ENCODE results near the gene ADGRL3. TPM values are rescaled to one million over a fixed set of nuclear protein-coding genes. Genes with fewer than 3 reads are reported as not detected.
"Not testable (repeated sequence)": the region's sequence is repeated elsewhere in the genome, so short reads cannot be mapped to it uniquely, and the experiment has no call there.

The ADGRL3 gene
- total RNA-seq, 4 donors from 2014 or later = 2.2 to 10.0 (median 4.6) TPM

- Histone ChIP-seq H3K27ac (no peak overlapping the region), H3K4me3 (no peak overlapping the region), H3K4me1 (no peaks in the 10 kb centered on the region), H3K9me3 (peaks cover 0 to 5% of the 10 kb centered on the region in 2 donors), H3K36me3 (no peaks in the 10 kb centered on the region), H3K27me3 (no peaks in the 10 kb centered on the region)
- TF ChIP-seq POLR2A (IDR thresholded peaks at IDR 0.05) (no peak), EP300 (IDR thresholded peaks at IDR 0.05; ENCODE audit: low read depth) (no peak), CTCF (IDR thresholded peaks at IDR 0.05) (no peak), POLR2AphosphoS5 (IDR thresholded peaks at IDR 0.05) (no peak)
- intact Hi-C loops (cut with DNase I; ENCODE audit: low total_unique reads) (no loop called here), in situ Hi-C loops (cut with MboI; ENCODE audit: low pct_ligation_motif_present in 1 of 4, low pct_unique_long_range_greater_than_20kb in 1 of 4, low sequenced_read_pairs in 3 of 4) (no loop called here)
- WGBS, 2 donors (ENCODE audit: low coverage in 1 of 2) = 75 to 100% methylated on average over 1 to 2 of the region's 2 CpGs
- no peak for DNase-seq
Observed at GRCh38 chr4:61760820-61761219, 560.7 kb downstream of the ADGRL3 start.

- 68 to 78% methylated on average over 4 to 5 of the region's 5 CpGs for WGBS, 2 donors (ENCODE audit: low coverage in 1 of 2)
- Histone ChIP-seq H3K36me3 (no peaks in the 10 kb centered on the region), H3K4me1 (no peaks in the 10 kb centered on the region), H3K4me3 (no peak overlapping the region), H3K27ac (no peak overlapping the region), H3K27me3 (no peaks in the 10 kb centered on the region), H3K9me3 (peaks cover 0 to 5% of the 10 kb centered on the region in 2 donors)
- TF ChIP-seq CTCF (IDR thresholded peaks at IDR 0.05) (no peak), POLR2A (IDR thresholded peaks at IDR 0.05) (no peak), EP300 (IDR thresholded peaks at IDR 0.05; ENCODE audit: low read depth) (no peak), POLR2AphosphoS5 (IDR thresholded peaks at IDR 0.05) (no peak)
- in situ Hi-C loops (cut with MboI; ENCODE audit: low pct_ligation_motif_present in 1 of 4, low pct_unique_long_range_greater_than_20kb in 1 of 4, low sequenced_read_pairs in 3 of 4) (no loop called here), intact Hi-C loops (cut with DNase I; ENCODE audit: low total_unique reads) (no loop called here)
- no peak for DNase-seq
Observed at GRCh38 chr4:61762722-61763627, 562.8 kb downstream of the ADGRL3 start.

DNA sequence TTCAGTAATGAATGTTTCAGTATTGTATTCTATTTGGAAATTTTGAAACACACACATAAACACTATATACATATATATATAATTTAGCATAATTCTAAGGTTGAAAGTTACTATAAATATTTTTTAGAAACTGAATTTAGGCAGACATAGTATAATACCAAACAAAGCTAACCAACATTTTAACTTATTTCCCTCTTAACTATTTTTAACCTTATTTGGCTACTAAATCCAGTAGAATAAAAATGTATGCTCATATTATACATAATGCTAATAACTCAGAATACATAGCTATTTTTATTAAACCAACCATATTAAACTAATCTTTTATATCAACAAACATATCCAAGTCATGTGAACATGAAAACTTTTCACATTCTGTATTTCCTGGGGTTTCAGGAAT lies 563.6 kb downstream of the ADGRL3 start:
- in situ Hi-C loops (cut with MboI; ENCODE audit: low pct_ligation_motif_present in 1 of 4, low pct_unique_long_range_greater_than_20kb in 1 of 4, low sequenced_read_pairs in 3 of 4) = no loop called here
- Histone ChIP-seq H3K27me3 (no peaks in the 10 kb centered on the region), H3K4me3 (no peak overlapping the region), H3K9me3 (peaks cover 0 to 5% of the 10 kb centered on the region in 2 donors), H3K36me3 (no peaks in the 10 kb centered on the region), H3K27ac (no peak overlapping the region), H3K4me1 (no peaks in the 10 kb centered on the region)
- DNase-seq = no peak
- intact Hi-C loops (cut with DNase I; ENCODE audit: low total_unique reads) = no loop called here
- no peak for TF ChIP-seq CTCF (IDR thresholded peaks at IDR 0.05)
- TF ChIP-seq EP300 (IDR thresholded peaks at IDR 0.05; ENCODE audit: low read depth) = no peak
- no peak for TF ChIP-seq POLR2A (IDR thresholded peaks at IDR 0.05)

GRCh38 chr4:61764090-61764489 lies 564.0 kb downstream of the ADGRL3 start:
- intact Hi-C loops (cut with DNase I; ENCODE audit: low total_unique reads); H3K4me1 ChIP-seq; DNase-seq; H3K36me3 ChIP-seq; H3K27ac ChIP-seq; H3K9me3 ChIP-seq; H3K4me3 ChIP-seq; in situ Hi-C loops (cut with MboI; ENCODE audit: low pct_ligation_motif_present in 1 of 4, low pct_unique_long_range_greater_than_20kb in 1 of 4, low sequenced_read_pairs in 3 of 4); H3K27me3 ChIP-seq: not testable (repeated sequence)
- 82 to 87% methylated on average over 7 to 9 of the region's 9 CpGs for WGBS, 2 donors (ENCODE audit: low coverage in 1 of 2)

- DNase-seq; in situ Hi-C loops (cut with MboI; ENCODE audit: low pct_ligation_motif_present in 1 of 4, low pct_unique_long_range_greater_than_20kb in 1 of 4, low sequenced_read_pairs in 3 of 4): not testable (repeated sequence)
Observed at GRCh38 chr4:61769444-61770167, 569.5 kb downstream of the ADGRL3 start.

More at GRCh38 chr4:61769444-61770167, 569.5 kb downstream of the ADGRL3 start:
- intact Hi-C loops (cut with DNase I; ENCODE audit: low total_unique reads); H3K27ac ChIP-seq; H3K27me3 ChIP-seq; H3K9me3 ChIP-seq; H3K4me1 ChIP-seq; H3K4me3 ChIP-seq; H3K36me3 ChIP-seq: not testable (repeated sequence)
- 72 to 91% methylated on average over 4 to 14 of the region's 14 CpGs for WGBS, 2 donors (ENCODE audit: low coverage in 1 of 2)

Data from transverse colon (tissue), 4 donors.